ENCODE data around the gene HID1. TPM values are rescaled to one million over a fixed set of nuclear protein-coding genes. Genes with fewer than 3 reads are reported as not detected.

The HID1 gene
- total and polyA plus RNA-seq, 2 experiments from 2014 or later = not detected

- no peaks in the 10 kb centered on the region for H3F3A ChIP-seq (ENCODE audit: insufficient read depth)
- H3K9me3 ChIP-seq (ENCODE audit: low read depth) = no peaks in the 10 kb centered on the region
- H3K36me3 ChIP-seq (ENCODE audit: low read depth) = no peaks in the 10 kb centered on the region; the same call in 1 of the 2 replicates
- H3K4me2 ChIP-seq (ENCODE audit: unreplicated experiment) = no peak overlapping the region
- no peak for TF ChIP-seq EZH2phosphoT487 (IDR thresholded peaks at IDR 0.05; ENCODE audit: insufficient read depth, low read depth)
- in situ Hi-C loops (cut with MboI) = no loop called here
- no peak overlapping the region for H3K27ac ChIP-seq
- no peaks in the 10 kb centered on the region for H3K4me1 ChIP-seq (ENCODE audit: insufficient read depth)
- WGBS, 2 experiments (ENCODE audit: low coverage in 1 of 2, low lambda C conversion rate in 2 of 2, missing lambda C conversion rate in 2 of 2) = 77 to 89% methylated on average over 8 of the region's 8 CpGs
- H3K9ac ChIP-seq = no peak overlapping the region
- H4K20me1 ChIP-seq (ENCODE audit: insufficient read depth) = no peaks in the 10 kb centered on the region
- H3K27me3 ChIP-seq (replicated peaks; ENCODE audit: insufficient read depth) = no peaks in the 10 kb centered on the region
- H2AFZ ChIP-seq = no peak overlapping the region
- H3K79me2 ChIP-seq (ENCODE audit: insufficient read depth) = no peaks in the 10 kb centered on the region
- H3K9me2 ChIP-seq (ENCODE audit: insufficient read depth) = no peaks in the 10 kb centered on the region
- no peak for DNase-seq
- H3K4me3 ChIP-seq = no peak overlapping the region
These were observed 32.7 kb upstream of the HID1 start for GRCh38 chr17:75005291-75005690.

GRCh38 chr17:75004371-75004770 is 31.8 kb upstream of the HID1 start:
- 96 to 100% methylated on average over 2 to 3 of the region's 3 CpGs for WGBS, 2 experiments (ENCODE audit: low coverage in 1 of 2, low lambda C conversion rate in 2 of 2, missing lambda C conversion rate in 2 of 2)
- in situ Hi-C loops (cut with MboI) = no loop called here
- no peaks in the 10 kb centered on the region for H4K20me1 ChIP-seq (ENCODE audit: insufficient read depth)
- H3K9me2 ChIP-seq (ENCODE audit: insufficient read depth) = no peaks in the 10 kb centered on the region
- H3K4me1 ChIP-seq (ENCODE audit: insufficient read depth) = no peaks in the 10 kb centered on the region
- peaks cover 3% of the 10 kb centered on the region; the same call in 1 of the 2 replicates for H3K36me3 ChIP-seq (ENCODE audit: low read depth)
- H3K9me3 ChIP-seq (ENCODE audit: low read depth) = no peaks in the 10 kb centered on the region
- no peak overlapping the region for H2AFZ ChIP-seq
- no peaks in the 10 kb centered on the region for H3K27me3 ChIP-seq (replicated peaks; ENCODE audit: insufficient read depth)
- peaks cover 7% of the 10 kb centered on the region; the same call in 1 of the 2 replicates for H3K79me2 ChIP-seq (ENCODE audit: insufficient read depth)
- H3K27ac ChIP-seq = no peak overlapping the region
- H3F3A ChIP-seq (ENCODE audit: insufficient read depth) = no peaks in the 10 kb centered on the region
- DNase-seq = no peak
- no peak overlapping the region for H3K4me3 ChIP-seq
- TF ChIP-seq EZH2phosphoT487 (IDR thresholded peaks at IDR 0.05; ENCODE audit: insufficient read depth, low read depth) (no peak), EZH2 (IDR thresholded peaks at IDR 0.05; ENCODE audit: insufficient read depth, poor library complexity, severe bottlenecking) (no peak)
- no peak overlapping the region for H3K4me2 ChIP-seq (ENCODE audit: unreplicated experiment)
- H3K9ac ChIP-seq = no peak overlapping the region

GRCh38 chr17:75003957-75004355 is 31.4 kb upstream of the HID1 start:
- WGBS, 2 experiments (ENCODE audit: low coverage in 1 of 2, low lambda C conversion rate in 2 of 2, missing lambda C conversion rate in 2 of 2) = 93 to 95% methylated on average over 9 to 19 of the region's 19 CpGs
- in situ Hi-C loops (cut with MboI) = no loop called here
- H3K4me1 ChIP-seq (ENCODE audit: insufficient read depth) = no peaks in the 10 kb centered on the region

GRCh38 chr17:75003070-75003956 is 30.8 kb upstream of the HID1 start:
- H3K9me3 ChIP-seq (ENCODE audit: low read depth) = no peaks in the 10 kb centered on the region
- H3K27me3 ChIP-seq (replicated peaks; ENCODE audit: insufficient read depth) = no peaks in the 10 kb centered on the region
- no peaks in the 10 kb centered on the region for H4K20me1 ChIP-seq (ENCODE audit: insufficient read depth)
- H3K27ac ChIP-seq = no peak overlapping the region
- in situ Hi-C loops (cut with MboI) = no loop called here
- H3K4me3 ChIP-seq = no peak overlapping the region
- no peaks in the 10 kb centered on the region for H3K4me1 ChIP-seq (ENCODE audit: insufficient read depth)
- 92 to 95% methylated on average over 53 to 76 of the region's 76 CpGs for WGBS, 2 experiments (ENCODE audit: low coverage in 1 of 2, low lambda C conversion rate in 2 of 2, missing lambda C conversion rate in 2 of 2)
- DNase-seq = no peak
- H2AFZ ChIP-seq = no peak overlapping the region
- TF ChIP-seq EZH2 (IDR thresholded peaks at IDR 0.05; ENCODE audit: insufficient read depth, poor library complexity, severe bottlenecking) (no peak), EZH2phosphoT487 (IDR thresholded peaks at IDR 0.05; ENCODE audit: insufficient read depth, low read depth) (no peak)
- H3F3A ChIP-seq (ENCODE audit: insufficient read depth) = no peaks in the 10 kb centered on the region
- peaks cover 3% of the 10 kb centered on the region; the same call in 1 of the 2 replicates for H3K36me3 ChIP-seq (ENCODE audit: low read depth)
- H3K9ac ChIP-seq = no peak overlapping the region
- H3K9me2 ChIP-seq (ENCODE audit: insufficient read depth) = no peaks in the 10 kb centered on the region
- H3K4me2 ChIP-seq (ENCODE audit: unreplicated experiment) = no peak overlapping the region
- peaks cover 15% of the 10 kb centered on the region for H3K79me2 ChIP-seq (ENCODE audit: insufficient read depth)

More at GRCh38 chr17:75003957-75004355, 31.4 kb upstream of the HID1 start:
- TF ChIP-seq EZH2phosphoT487 (IDR thresholded peaks at IDR 0.05; ENCODE audit: insufficient read depth, low read depth) = no peak
- no peak for TF ChIP-seq EZH2 (IDR thresholded peaks at IDR 0.05; ENCODE audit: insufficient read depth, poor library complexity, severe bottlenecking)
- no peaks in the 10 kb centered on the region for H3K9me3 ChIP-seq (ENCODE audit: low read depth)
- H3K27me3 ChIP-seq (replicated peaks; ENCODE audit: insufficient read depth) = no peaks in the 10 kb centered on the region
- H3K27ac ChIP-seq = no peak overlapping the region
- no peaks in the 10 kb centered on the region for H3K9me2 ChIP-seq (ENCODE audit: insufficient read depth)
- no peaks in the 10 kb centered on the region for H4K20me1 ChIP-seq (ENCODE audit: insufficient read depth)
- H3K36me3 ChIP-seq (ENCODE audit: low read depth) = peaks cover 3% of the 10 kb centered on the region; the same call in 1 of the 2 replicates
- H2AFZ ChIP-seq = no peak overlapping the region
- peaks cover 9% of the 10 kb centered on the region for H3K79me2 ChIP-seq (ENCODE audit: insufficient read depth)
- no peak for DNase-seq
- H3F3A ChIP-seq (ENCODE audit: insufficient read depth) = no peaks in the 10 kb centered on the region
- no peak overlapping the region for H3K4me2 ChIP-seq (ENCODE audit: unreplicated experiment)
- H3K4me3 ChIP-seq = no peak overlapping the region
- H3K9ac ChIP-seq = no peak overlapping the region
